HCT116 (cell line): ENCODE measurements around the gene NFIB. TPM values are rescaled to one million over a fixed set of nuclear protein-coding genes. Genes with fewer than 3 reads are reported as not detected.

ENCODE experiments used
- ATAC-seq: fragments of 200-7000 bp; cut with Tn5 transposase; 2 replicates; pipeline ENCODE4 v1.9.1; 2020; ENCODE audit warnings: mild to moderate bottlenecking, moderate library complexity
- BruUV-seq: library from RNA; stranded (reverse); fragments of 400-500 nt; replicated peaks from 2 replicates; lab custom pipeline; 2021; lab: Mats Ljungman, UMichigan
- CTCF ChIA-PET: fragments of 300-600 bp; sonication (Branson Sonifier 250); formaldehyde crosslinking; loops from one replicate; lab custom pipeline; 2021; ENCODE audit warnings: antibody characterized with exemption; lab: Charles Lee
- POLR2A ChIA-PET: fragments of 300-600, 350-600 bp; sonication (Branson Sonifier 250); formaldehyde crosslinking; loops from one replicate; lab custom pipeline; 2021; ENCODE audit warnings: antibody characterized with exemption; lab: Charles Lee
- RAD21 ChIA-PET, 2 experiments: fragments of 300-600 bp; sonication (Branson Sonifier 250); formaldehyde crosslinking; loops; one replicate each; lab custom pipeline; 2023; ENCODE audit warnings: low total read pairs in 2 of 2; ENCODE audit not compliant: uncharacterized antibody in 2 of 2, unreplicated experiment in 2 of 2, low non-redundant PET in 1 of 2; lab: Charles Lee
- DNase-seq: peaks from one replicate; pipeline ENCODE4 v3.0.0-alpha.2; 2010; ENCODE audit warnings: low read depth, low spot score
- H2AFZ ChIP-seq: fragments of 200-600 bp; shearing (Covaris generic), sonication (generic); 2 replicates; pipeline ENCODE4 v1.6.1; 2017; ENCODE audit warnings: low read depth, mixed run types, mixed read lengths, antibody characterized with exemption, low read length; ENCODE audit not compliant: poor library complexity, severe bottlenecking
- H3K27ac ChIP-seq: 2 replicates; pipeline ENCODE4 v1.5.1; 2012; ENCODE audit warnings: low read depth, low read length
- H3K27me3 ChIP-seq: fragments of 200-600 bp; sonication (generic); 2 replicates; pipeline ENCODE4 v1.6.1; 2016; ENCODE audit warnings: mixed run types, low read length, mixed read lengths; ENCODE audit not compliant: insufficient read depth
- H3K36me3 ChIP-seq, 2 experiments: fragments of 200-500 bp in 1 of 2; fragments of 200-600 bp in 1 of 2; sonication (Bioruptor generic) in 1 of 2; sonication (generic) in 1 of 2; 2 replicates each; pipeline versions ENCODE4 v1.5.1 to v1.6.1; 2014 to 2016; ENCODE audit warnings: low read length in 2 of 2, inconsistent platforms in 1 of 2, mixed read lengths in 1 of 2, mixed run types in 1 of 2; ENCODE audit not compliant: insufficient read depth in 2 of 2, control insufficient read depth in 1 of 2
- H3K4me1 ChIP-seq, 2 experiments: fragments of 200-600 bp in 1 of 2; sonication (generic) in 1 of 2; 2 replicates each; pipeline versions ENCODE4 v1.5.1 to v1.6.1; 2012 to 2017; ENCODE audit warnings: low read length in 2 of 2, inconsistent platforms in 1 of 2, mild to moderate bottlenecking in 1 of 2, mixed read lengths in 1 of 2, mixed run types in 1 of 2, moderate library complexity in 1 of 2; ENCODE audit not compliant: insufficient read depth in 2 of 2, control insufficient read depth in 1 of 2
- H3K4me2 ChIP-seq: fragments of 200-600 bp; sonication (generic); 2 replicates; pipeline ENCODE4 v1.6.1; 2017; ENCODE audit warnings: mixed run types, low read length, mixed read lengths
- H3K4me3 ChIP-seq, 2 experiments: fragments of 200-600 bp in 1 of 2; sonication (generic) in 1 of 2; replicated peaks in 1 of 2; 2 replicates each; pipeline ENCODE4 v1.5.1; 2011 to 2016; ENCODE audit warnings: low read length in 2 of 2, control low read depth in 1 of 2, low read depth in 1 of 2, mild to moderate bottlenecking in 1 of 2, mixed read lengths in 1 of 2, mixed run types in 1 of 2
- H3K79me2 ChIP-seq: fragments of 200-600 bp; sonication (generic); 2 replicates; pipeline ENCODE4 v1.6.1; 2017; ENCODE audit warnings: mild to moderate bottlenecking, mixed run types, low read length, moderate library complexity, mixed read lengths; ENCODE audit not compliant: insufficient read depth
- H3K9ac ChIP-seq: fragments of 200-600 bp; sonication (generic); 2 replicates; pipeline ENCODE4 v1.6.1; 2016; ENCODE audit warnings: low read length, mixed read lengths
- H3K9me2 ChIP-seq: fragments of 200-600 bp; sonication (generic), shearing (Covaris generic); 2 replicates; pipeline ENCODE4 v1.6.1; 2017; ENCODE audit warnings: mixed run types, mild to moderate bottlenecking, moderate library complexity; ENCODE audit not compliant: insufficient read depth
- H3K9me3 ChIP-seq, 2 experiments: fragments of 200-500 bp in 1 of 2; fragments of 200-600 bp in 1 of 2; sonication (Bioruptor generic) in 1 of 2; sonication (generic) in 1 of 2; 2 replicates each; pipeline ENCODE4 v1.6.1; 2014 to 2017; ENCODE audit warnings: low read length in 2 of 2, mixed read lengths in 2 of 2, inconsistent platforms in 1 of 2, low read depth in 1 of 2, mild to moderate bottlenecking in 1 of 2, mixed run types in 1 of 2, moderate library complexity in 1 of 2; ENCODE audit not compliant: control insufficient read depth in 1 of 2, insufficient read depth in 1 of 2
- H4K20me1 ChIP-seq: fragments of 200-600 bp; sonication (generic), shearing (Covaris generic); 2 replicates; pipeline ENCODE4 v1.6.1; 2017; ENCODE audit warnings: mixed run types, mild to moderate bottlenecking, moderate library complexity; ENCODE audit not compliant: insufficient read depth
- ATF3 ChIP-seq: IDR thresholded peaks from 2 replicates; pipeline ENCODE4 v1.6.1; 2012
- CBX3 ChIP-seq: IDR thresholded peaks from 2 replicates; pipeline ENCODE4 v1.6.1; 2012; ENCODE audit warnings: low read depth
- CEBPB ChIP-seq: IDR thresholded peaks from 2 replicates; pipeline ENCODE4 v1.6.1; 2012; ENCODE audit warnings: low read depth
- CTCF ChIP-seq, 3 experiments: fragments of 200-600 bp in 1 of 3; sonication (generic) in 1 of 3; IDR thresholded peaks in 2 of 3; conservative IDR thresholded peaks in 1 of 3; 2 replicates each; pipeline ENCODE4 v1.5.1; 2012 to 2017; ENCODE audit warnings: low read depth in 2 of 3, low read length in 2 of 3, antibody characterized with exemption in 1 of 3, borderline replicate concordance in 1 of 3, control low read depth in 1 of 3, mild to moderate bottlenecking in 1 of 3, mixed read lengths in 1 of 3, mixed run types in 1 of 3, moderate library complexity in 1 of 3; ENCODE audit not compliant: insufficient read depth in 1 of 3
- EGR1 ChIP-seq: IDR thresholded peaks from 2 replicates; pipeline ENCODE4 v1.6.1; 2012; ENCODE audit warnings: low read depth
- ELF1 ChIP-seq: IDR thresholded peaks from 2 replicates; pipeline ENCODE4 v1.6.1; 2012; ENCODE audit warnings: low read depth, borderline replicate concordance
- EZH2 ChIP-seq: fragments of 200-600 bp; sonication (generic); IDR thresholded peaks from 2 replicates; pipeline ENCODE4 v1.6.1; 2017; ENCODE audit warnings: antibody characterized with exemption, mixed run types
- EZH2phosphoT487 ChIP-seq: fragments of 200-600 bp; IDR thresholded peaks from 2 replicates; pipeline ENCODE4 v1.6.1; 2018; ENCODE audit warnings: antibody characterized with exemption, borderline replicate concordance
- JUND ChIP-seq: IDR thresholded peaks from 2 replicates; pipeline ENCODE4 v1.6.1; 2012
- MAX ChIP-seq: IDR thresholded peaks from 2 replicates; pipeline ENCODE4 v1.6.1; 2012
- POLR2AphosphoS5 ChIP-seq: IDR thresholded peaks from 2 replicates; pipeline ENCODE4 v1.6.1; 2011; ENCODE audit warnings: mild to moderate bottlenecking, low read depth, low read length, moderate library complexity
- RAD21 ChIP-seq: IDR thresholded peaks from 2 replicates; pipeline ENCODE4 v1.6.1; 2012; ENCODE audit warnings: low read depth, mild to moderate bottlenecking
- SIN3A ChIP-seq: IDR thresholded peaks from 2 replicates; pipeline ENCODE4 v1.6.1; 2012; ENCODE audit warnings: low read depth
- SP1 ChIP-seq: IDR thresholded peaks from 2 replicates; pipeline ENCODE4 v1.6.1; 2012; ENCODE audit warnings: low read depth
- SRF ChIP-seq: IDR thresholded peaks from 2 replicates; pipeline ENCODE4 v1.6.1; 2012; ENCODE audit warnings: low read depth
- TCF7L2 ChIP-seq: IDR thresholded peaks from 2 replicates; pipeline ENCODE4 v1.7.0; 2011; ENCODE audit warnings: borderline replicate concordance, inconsistent platforms; ENCODE audit not compliant: insufficient read depth, insufficient read length; ENCODE audit errors: extremely low read depth
- YY1 ChIP-seq: IDR thresholded peaks from 2 replicates; pipeline ENCODE4 v1.6.1; 2011; ENCODE audit warnings: low read length, low read depth, moderate library complexity, mild to moderate bottlenecking; ENCODE audit not compliant: insufficient replicate concordance; ENCODE audit errors: extremely low read depth
- ZFX ChIP-seq: fragments of 450-650 bp; IDR thresholded peaks from 2 replicates; pipeline ENCODE4 v1.6.1; 2017
- ZNF274 ChIP-seq: fragments of 200-500 bp; sonication (Bioruptor generic); IDR thresholded peaks from 2 replicates; pipeline ENCODE4 v1.6.1; 2014; ENCODE audit warnings: mild to moderate bottlenecking, low read depth, low read length, inconsistent platforms
- intact Hi-C: fragments of 100-400 bp; cut with micrococcal nuclease; formaldehyde crosslinking; loops from 2 replicates; pipeline ENCODE4 v1.10.0; 2022
- total RNA-seq: library from RNA; stranded (reverse); gene quantifications from one replicate; pipeline ENCODE4 v1.2.1, GENCODE V29; 2021; ENCODE audit not compliant: unreplicated experiment
- TF ChIP-seq, protein P1 (sequence below): IDR thresholded peaks from 2 replicates; pipeline ENCODE4 v1.6.1; 2011; ENCODE audit warnings: mild to moderate bottlenecking, low read length, moderate library complexity; ENCODE audit not compliant: insufficient replicate concordance; ENCODE audit errors: extremely low read depth

NFIB gene
- total RNA-seq, 1 experiment from 2014 or later: 6.6 TPM

DNA sequence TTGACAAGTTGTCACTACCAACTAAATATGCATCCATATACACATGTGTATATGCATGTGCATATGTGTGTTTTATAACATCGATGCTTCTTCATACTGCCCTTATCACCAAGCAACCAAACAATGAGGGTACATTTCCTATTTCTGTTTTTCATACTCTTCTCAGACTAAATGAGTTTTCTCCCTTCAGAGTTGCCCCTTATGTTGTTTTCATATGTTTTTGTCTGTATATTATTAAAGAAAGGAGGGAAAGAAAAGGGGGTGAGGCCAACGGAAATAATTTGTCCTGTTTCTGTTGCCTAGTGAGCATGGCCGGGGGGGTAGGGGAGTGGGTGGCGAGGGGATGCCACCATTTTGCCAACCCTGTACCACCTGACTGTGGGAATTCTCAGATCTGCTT lies 28.8 kb upstream of the NFIB start:
- peaks cover 39% of the 10 kb centered on the region for H3K27me3 ChIP-seq
- no peaks in the 10 kb centered on the region for H3K36me3 ChIP-seq
- H3K4me1 ChIP-seq: no peaks in the 10 kb centered on the region
- ChIA-PET CTCF (no interaction called here), RAD21 (no interaction called here), POLR2A (no interaction called here)
- no peaks in the 10 kb centered on the region for H3K9me2 ChIP-seq
- H3K79me2 ChIP-seq: no peaks in the 10 kb centered on the region
- H2AFZ ChIP-seq: no peak overlapping the region
- H3K27ac ChIP-seq: no peak overlapping the region
- TF ChIP-seq ZNF274: no peak
- TF ChIP-seq JUND: no peak
- TF ChIP-seq ATF3: no peak
- TF ChIP-seq SP1: no peak
- TF ChIP-seq EGR1: no peak
- no peak for TF ChIP-seq EZH2
- no peak for TF ChIP-seq RAD21
- TF ChIP-seq CBX3: no peak
- TF ChIP-seq CEBPB: no peak
- TF ChIP-seq EZH2phosphoT487: no peak
- TF ChIP-seq TCF7L2: no peak
- no peak for TF ChIP-seq MAX
- TF ChIP-seq YY1: no peak
- TF ChIP-seq CTCF (IDR thresholded peaks at IDR 0.05 in 2 of 3, conservative IDR thresholded peaks at IDR 0.05 in 1 of 3; ENCODE audit: borderline replicate concordance in 1 of 3, insufficient read depth in 1 of 3, low read depth in 2 of 3, low read length in 2 of 3): no peak
- no peak for TF ChIP-seq SIN3A
- TF ChIP-seq ZFX: no peak
- TF ChIP-seq POLR2AphosphoS5: no peak
- TF ChIP-seq, protein P1, sequence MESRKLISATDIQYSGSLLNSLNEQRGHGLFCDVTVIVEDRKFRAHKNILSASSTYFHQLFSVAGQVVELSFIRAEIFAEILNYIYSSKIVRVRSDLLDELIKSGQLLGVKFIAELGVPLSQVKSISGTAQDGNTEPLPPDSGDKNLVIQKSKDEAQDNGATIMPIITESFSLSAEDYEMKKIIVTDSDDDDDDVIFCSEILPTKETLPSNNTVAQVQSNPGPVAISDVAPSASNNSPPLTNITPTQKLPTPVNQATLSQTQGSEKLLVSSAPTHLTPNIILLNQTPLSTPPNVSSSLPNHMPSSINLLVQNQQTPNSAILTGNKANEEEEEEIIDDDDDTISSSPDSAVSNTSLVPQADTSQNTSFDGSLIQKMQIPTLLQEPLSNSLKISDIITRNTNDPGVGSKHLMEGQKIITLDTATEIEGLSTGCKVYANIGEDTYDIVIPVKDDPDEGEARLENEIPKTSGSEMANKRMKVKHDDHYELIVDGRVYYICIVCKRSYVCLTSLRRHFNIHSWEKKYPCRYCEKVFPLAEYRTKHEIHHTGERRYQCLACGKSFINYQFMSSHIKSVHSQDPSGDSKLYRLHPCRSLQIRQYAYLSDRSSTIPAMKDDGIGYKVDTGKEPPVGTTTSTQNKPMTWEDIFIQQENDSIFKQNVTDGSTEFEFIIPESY: no peak
- TF ChIP-seq SRF: no peak
- TF ChIP-seq ELF1: no peak
- no TSS peak for BruUV-seq
- no peaks in the 10 kb centered on the region for H4K20me1 ChIP-seq
- H3K4me3 ChIP-seq: no peak overlapping the region
- no peak overlapping the region for H3K9ac ChIP-seq
- intact Hi-C loops: no loop called here
- DNase-seq (no peak), ATAC-seq (no peak)
- no peaks in the 10 kb centered on the region for H3K9me3 ChIP-seq
- no peak overlapping the region for H3K4me2 ChIP-seq
